NCI-H2227 treated with DMSO at 0.1 percent for 48 hours (cell line): Measurements from ENCODE around the gene GAS1.

Experiments used
- DNase-seq: peaks from one replicate; lab custom pipeline; 2025; lab: John Stamatoyannopoulos, UW

The GAS1 gene, protein sequence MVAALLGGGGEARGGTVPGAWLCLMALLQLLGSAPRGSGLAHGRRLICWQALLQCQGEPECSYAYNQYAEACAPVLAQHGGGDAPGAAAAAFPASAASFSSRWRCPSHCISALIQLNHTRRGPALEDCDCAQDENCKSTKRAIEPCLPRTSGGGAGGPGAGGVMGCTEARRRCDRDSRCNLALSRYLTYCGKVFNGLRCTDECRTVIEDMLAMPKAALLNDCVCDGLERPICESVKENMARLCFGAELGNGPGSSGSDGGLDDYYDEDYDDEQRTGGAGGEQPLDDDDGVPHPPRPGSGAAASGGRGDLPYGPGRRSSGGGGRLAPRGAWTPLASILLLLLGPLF

DNA sequence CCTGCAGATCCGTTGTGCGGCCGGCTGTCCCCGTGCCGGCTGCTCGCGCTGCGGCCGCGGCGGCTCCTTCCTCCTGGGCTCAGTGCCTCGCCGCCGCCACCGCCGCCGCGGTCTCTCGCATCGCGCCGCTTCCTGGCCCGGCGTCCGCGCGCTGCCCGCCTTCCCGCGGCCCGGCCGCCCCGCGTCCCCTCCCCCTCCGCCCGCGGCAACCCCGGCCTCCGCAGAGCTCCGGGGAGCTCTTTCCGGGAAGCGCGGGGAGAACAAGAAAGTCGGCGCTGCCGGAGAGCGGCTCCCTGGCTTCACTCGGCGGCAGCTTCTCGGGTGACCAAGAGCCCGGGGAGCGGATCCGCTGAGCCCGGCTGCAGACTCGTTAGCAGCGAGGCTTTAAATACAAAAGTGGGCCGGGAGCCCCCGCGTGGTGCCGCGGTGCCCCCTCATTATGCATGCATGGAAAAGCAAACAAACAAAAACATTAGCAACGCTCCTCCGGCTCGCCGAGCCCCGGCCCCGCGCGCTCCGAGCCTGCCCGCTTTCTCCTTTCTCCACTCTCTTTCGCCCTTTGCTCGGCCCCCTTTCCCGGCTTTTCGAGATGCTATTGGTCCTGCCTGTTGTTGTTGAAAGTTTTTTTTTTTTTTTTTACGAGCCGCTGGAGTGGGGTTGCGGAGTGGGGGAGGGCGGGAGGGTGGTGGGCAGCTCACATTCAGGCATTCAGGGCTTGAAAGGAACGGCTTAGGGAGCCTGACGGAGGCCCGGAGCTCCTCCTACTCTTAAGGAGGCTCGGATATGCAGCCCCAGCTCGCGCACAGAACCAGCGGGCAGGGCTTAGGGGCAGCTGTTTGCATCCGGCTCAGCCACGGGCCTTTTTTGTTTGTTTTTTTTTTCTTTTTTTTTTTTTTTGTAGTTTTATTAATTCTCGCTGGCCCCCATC, at the start of gene GAS1:
Gene GAS1, minus strand, starts transcription at position 361 of the 928 bp plus-strand sequence. CDS start 727 bp downstream, outside the sequence.
- DNase-seq = peak; percentile 20

DNA sequence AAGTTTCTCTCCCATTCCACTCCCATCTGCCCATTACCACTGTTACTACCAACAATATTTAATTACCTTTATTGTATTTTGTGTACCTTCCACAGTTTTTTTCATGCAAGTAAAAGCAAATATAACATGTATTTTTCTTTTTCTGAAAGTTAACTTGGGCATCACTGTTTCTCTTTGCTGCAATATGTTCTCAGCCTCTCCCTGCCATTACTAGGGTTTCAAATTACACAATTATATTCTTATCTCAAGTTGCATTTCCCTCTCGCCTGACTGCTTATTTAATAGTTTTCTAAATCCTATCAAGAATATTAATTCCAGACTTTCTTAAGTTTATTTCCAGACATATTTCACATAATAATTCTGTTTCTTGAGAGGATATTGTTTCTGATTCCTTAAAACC, 46.9 kb upstream of the GAS1 start:
- no peak for DNase-seq

DNA sequence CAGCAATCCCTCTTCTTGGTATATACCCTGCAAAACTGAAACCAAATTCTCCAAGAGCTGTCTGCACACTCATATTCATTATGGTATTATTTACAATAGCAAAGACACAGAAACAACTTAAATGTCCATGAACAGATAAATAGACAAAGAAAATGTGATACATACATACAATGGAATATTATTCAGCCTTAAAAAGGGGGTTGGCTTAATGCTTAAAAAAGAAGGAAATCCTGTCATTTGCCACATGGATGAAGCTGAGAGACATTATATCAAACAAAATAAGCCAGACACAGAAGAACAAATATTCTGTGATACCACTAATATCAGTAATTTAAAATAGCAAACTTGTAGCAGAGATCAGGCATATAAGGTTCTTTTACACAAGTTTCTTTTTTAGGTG, 46.5 kb upstream of the GAS1 start:
- DNase-seq = no peak

DNA sequence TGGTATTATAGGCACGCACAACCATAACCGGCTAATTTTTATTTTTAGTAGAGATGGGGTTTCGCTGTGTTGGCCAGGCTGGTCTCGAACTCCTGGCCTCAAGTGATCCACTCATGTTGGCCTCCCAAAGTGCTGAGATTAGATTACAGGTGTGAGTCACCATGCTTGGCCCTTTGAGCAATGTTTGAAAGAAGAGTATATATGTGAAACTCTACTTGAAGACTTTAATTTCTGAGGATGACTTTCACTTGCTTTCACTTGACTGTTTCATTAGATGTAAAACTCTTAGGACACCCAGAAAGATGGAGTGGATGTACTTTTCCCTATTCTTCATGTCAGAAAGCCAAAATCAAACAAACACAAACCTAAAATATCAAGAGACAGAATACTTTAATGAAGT, 43.8 kb upstream of the GAS1 start:
- no peak for DNase-seq

DNA sequence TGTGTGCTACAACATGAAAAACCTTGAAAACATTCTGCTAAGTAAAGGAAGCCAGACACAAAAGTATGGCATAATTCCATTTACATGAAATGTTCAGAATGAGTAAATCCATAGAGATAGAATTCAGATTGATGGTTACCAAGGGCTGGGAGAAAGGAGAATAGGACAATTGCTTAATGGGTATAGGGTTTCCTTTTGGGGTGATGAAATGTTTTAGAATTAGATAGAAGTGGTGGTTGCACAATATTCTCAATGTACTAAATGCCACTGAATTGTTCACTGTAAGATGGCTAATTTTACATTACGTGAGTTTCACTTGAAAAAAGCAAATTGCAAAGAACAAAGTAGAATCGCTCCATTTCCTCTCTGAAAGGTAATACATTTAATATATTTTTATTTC, 43.0 kb upstream of the GAS1 start:
- no peak for DNase-seq

DNA sequence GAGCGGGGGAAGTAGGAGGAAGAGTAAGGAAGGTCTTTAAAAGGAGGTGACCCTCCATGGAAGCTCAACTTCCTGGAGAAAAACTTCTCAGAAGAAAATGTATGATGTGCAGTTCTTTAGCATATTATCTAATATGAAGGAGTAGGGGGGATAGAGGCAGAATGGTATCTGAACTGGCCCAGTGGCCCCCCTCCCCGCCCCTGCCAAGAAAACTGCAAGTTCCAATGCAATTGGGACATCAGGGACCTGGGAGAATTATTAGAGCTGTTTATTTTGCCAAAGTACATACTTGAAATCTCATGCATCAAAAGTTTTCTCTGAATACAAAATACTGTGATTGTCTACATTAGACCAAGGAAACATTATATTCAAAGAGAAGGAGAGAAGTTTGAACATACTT, 40.6 kb upstream of the GAS1 start:
- no peak for DNase-seq

DNA sequence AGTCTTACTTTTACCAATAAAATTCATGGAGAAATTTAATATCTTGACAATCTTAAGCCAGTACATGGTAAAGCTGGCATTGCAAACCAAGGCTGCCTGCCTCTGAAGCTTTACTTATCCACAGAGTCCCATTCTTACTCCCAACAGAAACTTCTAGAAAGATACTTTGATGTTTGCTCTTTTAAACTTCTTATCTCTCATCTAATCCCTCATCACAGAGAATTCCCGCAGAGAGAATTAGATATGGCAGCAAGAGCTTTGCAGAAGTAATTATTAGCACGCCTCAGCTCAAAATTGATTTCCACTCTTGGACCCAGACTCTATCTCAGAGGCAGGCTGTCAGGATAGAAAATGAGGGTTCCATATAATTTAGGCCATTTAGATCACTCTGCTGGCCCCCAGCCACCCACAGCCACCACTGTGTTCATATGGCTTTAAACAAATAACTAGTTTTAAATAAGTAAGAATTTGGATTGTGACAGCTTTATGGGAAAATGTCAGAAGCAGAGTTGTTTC, 37.9 kb upstream of the GAS1 start:
- no peak for DNase-seq

DNA sequence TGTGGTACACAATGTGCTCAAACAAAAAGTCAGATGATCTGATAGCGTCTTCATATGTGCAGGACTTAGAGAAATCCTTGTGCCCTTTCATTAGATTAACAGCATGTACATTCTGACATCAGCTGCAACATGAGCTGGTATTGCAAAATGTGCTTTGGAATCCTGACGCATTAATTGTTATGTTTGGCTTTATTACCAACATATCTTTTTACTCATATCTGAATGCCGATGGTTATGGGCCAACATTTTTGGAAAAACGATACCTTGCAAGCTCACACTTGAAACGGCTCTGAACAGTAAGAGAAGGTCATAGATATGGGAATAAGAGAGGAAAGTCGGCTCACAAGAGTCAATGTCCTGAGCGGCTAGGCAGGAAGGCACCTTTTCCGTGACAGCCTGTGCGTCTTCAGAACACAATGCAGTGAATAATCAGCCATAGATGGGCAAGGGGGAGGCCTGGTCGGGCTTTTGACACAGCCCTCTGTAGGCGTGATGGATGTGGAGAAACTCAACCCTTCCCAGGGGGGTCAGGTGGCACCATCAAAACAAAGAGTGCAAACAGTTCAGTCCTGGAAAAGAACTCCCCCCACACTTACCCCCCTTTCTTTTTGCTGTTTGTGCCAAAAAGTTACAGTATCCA, 36.4 kb upstream of the GAS1 start:
- no peak for DNase-seq

DNA sequence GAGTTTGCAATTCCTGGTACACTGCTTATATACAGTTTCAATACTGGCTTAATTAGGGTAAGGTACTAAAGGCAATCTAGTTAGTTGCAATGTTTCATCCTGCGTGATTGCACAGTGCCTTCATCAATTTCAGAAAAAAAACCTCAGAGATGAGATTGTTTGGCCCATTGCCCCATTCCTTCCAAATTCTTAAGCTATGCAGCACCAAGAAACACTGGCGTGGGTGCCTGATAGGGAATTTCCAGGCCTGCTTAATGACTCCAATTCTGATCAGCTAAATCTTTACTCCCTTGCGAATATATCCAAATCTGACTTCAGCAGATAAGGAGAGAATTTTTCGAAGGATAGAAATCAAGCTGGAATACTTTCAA, 35.9 kb upstream of the GAS1 start:
- DNase-seq = no peak

DNA sequence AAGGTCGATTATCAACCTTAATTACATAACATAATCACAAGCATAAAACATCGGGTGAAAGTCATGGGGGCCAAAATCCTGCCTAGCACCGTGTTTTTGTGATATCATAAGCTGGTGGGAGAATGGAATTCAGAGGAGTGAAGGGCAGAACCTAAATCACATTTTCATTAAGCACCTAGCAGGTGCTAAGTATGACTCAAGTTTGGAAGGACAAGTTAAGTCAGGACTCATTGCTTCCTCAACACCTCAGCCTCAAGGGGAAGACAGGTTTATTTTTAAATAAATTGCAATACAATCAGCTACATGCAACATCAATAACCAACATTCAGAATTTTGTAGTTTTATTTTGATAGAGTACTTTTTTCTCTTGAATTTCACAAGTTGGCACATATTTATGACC, 33.5 kb upstream of the GAS1 start:
- DNase-seq = no peak

DNA sequence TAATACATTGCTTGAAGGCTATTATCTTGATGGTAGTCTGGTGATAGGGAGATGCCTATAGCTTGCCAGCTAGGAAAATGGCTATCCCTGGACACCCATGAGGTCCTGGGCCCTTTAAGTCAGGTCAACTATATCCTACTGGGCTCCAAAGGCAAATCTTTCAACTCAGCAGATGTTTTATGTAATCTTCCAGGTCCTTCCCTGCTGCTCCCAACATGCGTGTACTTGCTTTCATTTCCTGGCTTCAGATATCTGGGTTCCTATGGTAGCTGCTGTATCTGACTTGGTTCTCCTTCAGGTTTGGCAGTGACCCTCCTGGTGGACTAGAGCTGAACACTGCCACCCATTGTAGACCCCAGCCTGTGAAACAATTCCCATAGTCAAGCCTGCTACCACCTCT, 32.4 kb upstream of the GAS1 start:
- DNase-seq = no peak

DNA sequence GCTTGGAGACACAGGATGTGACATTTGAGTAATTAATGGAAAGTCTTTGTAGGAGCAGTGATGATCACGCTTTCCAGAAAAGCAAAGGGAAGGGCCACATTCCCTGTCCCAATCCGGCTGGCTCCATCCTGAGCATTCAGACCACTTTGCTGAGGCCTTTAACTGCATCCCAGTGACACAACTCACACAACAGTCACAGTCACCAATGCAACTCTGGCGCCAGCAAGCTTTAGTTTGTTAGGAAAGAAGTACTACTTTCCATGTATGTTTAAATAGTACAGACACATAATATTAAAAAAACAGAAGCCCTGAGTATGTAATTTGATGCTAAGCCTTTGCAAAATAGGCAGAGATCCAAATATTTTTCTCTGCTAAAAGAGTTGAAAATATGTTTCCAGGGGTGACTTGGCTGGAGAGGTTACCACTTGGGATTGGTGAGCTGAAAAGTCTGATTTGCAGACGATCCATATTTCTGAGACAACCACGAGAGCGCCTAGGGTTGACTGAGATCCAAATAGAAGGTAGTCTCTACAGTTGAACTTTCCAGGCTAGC, 31.7 kb upstream of the GAS1 start:
- no peak for DNase-seq

DNA sequence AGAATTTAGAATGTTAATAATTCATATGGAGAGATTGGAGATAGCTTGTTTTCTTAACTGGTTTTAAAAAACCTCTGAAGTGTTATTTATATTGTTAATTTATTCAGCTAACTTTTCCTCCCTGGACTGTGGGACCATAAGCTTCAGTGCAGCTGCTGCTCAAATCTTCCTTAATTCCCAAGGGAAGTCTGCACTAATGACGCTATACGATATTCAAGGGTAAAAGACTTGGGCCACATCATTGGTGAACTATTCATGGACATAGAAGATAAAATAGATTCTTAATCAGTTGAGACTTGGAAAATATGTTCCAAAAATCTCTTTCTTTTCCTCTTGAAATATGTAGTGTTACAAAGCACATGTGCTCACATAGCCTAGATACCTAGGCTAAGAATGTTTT, 31.1 kb upstream of the GAS1 start:
- no peak for DNase-seq

DNA sequence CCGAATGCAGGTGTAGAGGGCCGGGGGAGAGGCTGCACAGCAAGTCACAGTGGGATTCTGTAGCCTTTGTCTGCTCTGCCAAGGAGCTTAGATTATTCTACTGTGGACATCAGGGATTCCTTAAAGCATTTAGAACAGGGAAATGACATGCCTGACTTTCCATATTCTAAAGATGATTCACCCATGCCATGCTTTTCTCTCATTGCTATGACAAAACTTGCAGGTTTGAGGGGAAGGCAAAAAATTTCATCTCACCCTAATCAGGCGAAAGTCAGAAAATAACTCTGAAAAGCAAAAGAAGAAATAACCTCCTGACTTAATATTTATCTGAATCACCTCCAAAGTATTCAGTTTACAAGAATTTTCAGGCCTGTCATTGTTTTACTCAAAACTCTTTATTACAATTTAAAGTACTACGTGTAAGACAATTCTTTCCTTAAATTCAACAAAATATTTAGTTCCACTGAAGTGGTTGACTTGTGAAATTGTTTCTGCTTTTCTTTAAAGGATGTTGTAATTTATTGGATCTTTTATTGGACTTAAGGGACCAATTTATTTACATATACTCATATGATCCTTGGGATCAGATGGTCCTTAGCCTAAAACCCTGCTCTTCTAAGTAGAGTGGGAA, 30.0 kb upstream of the GAS1 start:
- no peak for DNase-seq

DNA sequence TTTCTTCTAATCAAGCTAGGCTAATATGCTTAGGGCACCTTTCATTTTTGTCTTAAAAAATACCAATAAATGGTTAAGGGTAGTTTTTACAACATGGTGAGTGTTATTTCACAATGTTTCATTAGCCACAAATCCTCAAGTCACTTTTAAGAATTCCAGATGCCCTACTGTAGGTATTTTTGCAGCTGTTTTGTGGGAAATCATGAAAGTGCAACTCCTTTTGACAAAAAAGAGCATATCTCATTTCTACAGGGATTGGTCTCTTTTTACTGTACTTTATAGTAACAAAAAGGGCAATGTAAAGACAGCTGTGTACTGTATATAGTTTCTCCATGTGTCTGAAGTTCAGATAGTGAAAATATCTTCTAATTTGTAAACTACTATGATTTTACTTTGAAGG, 28.3 kb upstream of the GAS1 start:
- no peak for DNase-seq

DNA sequence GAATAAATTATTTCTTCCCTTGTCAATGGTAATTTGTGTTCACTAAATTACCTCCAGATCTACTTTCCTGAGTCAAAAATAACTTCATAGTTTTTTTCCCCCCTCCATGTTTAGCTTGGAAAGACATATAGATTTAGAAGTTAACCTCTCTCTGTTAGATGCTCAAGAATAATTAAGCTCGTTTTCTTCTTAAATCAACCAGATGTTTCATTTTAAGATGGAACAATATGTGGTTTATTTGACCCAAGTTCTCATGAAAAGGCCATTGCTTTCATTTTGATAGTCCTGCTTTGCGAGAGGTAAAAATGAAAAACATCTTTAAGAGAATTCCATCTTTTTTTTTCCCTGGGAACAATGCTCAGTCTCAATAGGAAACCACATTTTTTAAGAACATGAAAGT, 27.7 kb upstream of the GAS1 start:
- no peak for DNase-seq

DNA sequence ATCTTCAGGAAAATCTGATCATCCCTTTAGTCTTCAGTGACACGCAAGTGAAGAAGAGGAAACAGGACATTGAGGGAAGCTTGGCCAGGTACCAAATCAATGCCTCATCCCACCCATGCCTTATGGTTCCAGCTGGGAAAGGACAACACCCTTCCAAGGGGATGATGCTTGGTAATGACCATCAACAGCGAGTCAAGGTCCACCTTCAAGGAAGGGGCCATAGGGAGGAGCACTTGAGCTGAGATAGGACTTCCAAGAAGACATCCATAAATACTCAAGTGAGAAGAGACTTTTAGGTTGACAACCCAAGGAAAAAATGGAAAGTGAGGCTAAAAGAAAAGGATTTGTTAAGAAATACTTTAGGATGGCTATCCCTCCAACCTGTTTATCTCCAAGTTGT, 27.1 kb upstream of the GAS1 start:
- no peak for DNase-seq

DNA sequence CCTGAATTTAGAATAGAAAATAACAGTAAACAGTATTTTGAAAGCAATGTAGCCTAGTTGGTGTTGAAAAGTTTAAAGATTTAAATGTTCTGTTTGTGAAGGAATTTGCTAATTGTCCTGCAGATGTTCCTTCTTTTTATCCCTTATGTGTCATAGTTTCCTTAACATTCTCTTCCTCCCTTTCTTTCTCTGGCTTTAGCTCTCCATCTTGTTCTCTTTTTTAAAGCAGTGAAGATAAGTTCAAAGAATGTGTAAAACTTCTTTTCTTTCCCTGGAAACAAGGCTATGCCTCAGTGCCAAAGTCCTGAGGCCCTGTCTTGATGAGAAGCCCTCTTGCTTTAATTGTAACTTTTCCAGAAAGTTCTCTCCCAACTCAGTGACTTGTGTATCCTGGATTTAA, 24.4 kb upstream of the GAS1 start:
- no peak for DNase-seq

DNA sequence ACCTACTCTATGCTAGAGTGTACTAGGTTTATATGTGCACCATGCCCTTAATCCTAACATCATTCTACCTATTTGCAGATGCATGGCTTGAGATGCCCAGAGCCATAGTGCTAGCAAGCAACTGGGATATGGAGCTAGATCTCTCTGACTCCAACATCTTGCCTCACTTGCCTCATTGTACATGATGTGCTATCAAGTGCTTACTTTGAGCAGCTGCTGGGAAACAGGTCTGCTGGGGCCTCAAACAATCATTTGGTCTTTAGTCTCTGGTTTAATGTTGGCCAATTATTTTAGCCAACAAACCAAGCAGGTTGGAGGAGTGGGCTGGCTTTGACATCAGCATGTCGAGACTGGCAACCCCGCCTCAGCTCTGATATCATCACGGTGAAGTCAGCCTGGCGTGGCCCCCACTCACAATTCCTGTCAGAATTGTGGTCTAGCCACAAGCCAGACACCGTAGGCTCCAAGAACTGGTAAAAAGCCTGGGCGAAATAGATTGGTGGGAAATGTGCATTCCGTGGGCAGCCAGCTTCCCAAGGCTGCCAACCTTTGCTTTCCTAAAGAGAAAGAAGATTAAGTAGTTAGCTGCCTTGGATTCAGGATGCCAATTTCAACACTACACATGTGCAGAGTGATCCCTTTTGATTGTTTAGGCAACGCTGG, 21.1 kb upstream of the GAS1 start:
- no peak for DNase-seq

DNA sequence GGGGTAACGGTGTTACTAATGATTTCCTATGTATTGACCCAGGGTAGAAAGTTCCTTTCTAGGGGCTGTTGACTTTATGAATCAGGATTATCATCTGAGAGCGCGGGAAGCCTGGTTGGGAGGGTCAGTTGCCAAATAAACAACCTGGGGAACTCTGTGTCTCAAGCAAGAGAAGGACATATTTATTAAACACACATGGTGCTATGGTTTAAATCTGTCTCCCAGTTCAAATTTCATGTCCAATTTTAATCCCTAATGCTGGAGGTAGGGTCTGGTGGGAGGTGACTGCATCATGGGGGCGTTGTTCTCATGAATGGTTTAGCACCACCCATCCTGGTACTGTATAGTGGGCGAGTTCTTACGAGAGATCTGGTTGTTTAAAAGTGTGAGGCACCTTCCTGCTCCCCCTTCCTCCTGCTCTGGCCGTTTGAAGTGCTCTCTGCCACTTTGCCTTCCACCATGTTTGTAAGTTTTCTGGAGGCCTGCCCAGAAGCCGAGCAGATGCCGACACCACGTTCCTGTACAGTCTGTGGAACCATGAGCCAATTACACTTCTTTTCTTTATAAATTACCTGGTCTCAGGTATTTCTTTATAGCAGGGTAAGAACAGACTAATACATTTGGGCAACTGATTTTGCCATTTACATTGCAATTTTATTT, 19.7 kb upstream of the GAS1 start:
- DNase-seq = no peak
